CD4-positive, alpha-beta T cell treated with Interferon gamma for 1 hour (primary cell): ENCODE results near the gene TPX2.
"Not testable (repeated sequence)": the region's sequence is repeated elsewhere in the genome, so short reads cannot be mapped to it uniquely, and the experiment has no call there.

Source experiments
- DNase-seq: peaks from one replicate; pipeline ENCODE4 v3.0.0-alpha.2; 2020

Gene TPX2

GRCh38 chr20:31764641-31765305, 25.7 kb downstream of the TPX2 start:
- no peak for DNase-seq

- DNase-seq: no peak
Observed at GRCh38 chr20:31767805-31768204, 28.7 kb downstream of the TPX2 start.

GRCh38 chr20:31769681-31770080, 30.6 kb downstream of the TPX2 start:
- DNase-seq: no peak

- DNase-seq: no peak
Observed at GRCh38 chr20:31770243-31770642, 31.2 kb downstream of the TPX2 start.

- no peak for DNase-seq
Observed at GRCh38 chr20:31774408-31774807, 35.3 kb downstream of the TPX2 start.

GRCh38 chr20:31780839-31781238, 41.7 kb downstream of the TPX2 start:
- DNase-seq: no peak

GRCh38 chr20:31781945-31782344, 42.9 kb downstream of the TPX2 start:
- no peak for DNase-seq

- no peak for DNase-seq
Observed at GRCh38 chr20:31784354-31785044, 45.4 kb downstream of the TPX2 start.

- DNase-seq: no peak
Observed at GRCh38 chr20:31785089-31785488, 46.0 kb downstream of the TPX2 start.

GRCh38 chr20:31788578-31788977, 49.5 kb downstream of the TPX2 start:
- DNase-seq: no peak

- no peak for DNase-seq
Observed at GRCh38 chr20:31790401-31790800, 51.3 kb downstream of the TPX2 start.

GRCh38 chr20:31797364-31797763, 58.3 kb downstream of the TPX2 start:
- DNase-seq: no peak

- no peak for DNase-seq
Observed at GRCh38 chr20:31801508-31801907, 62.4 kb downstream of the TPX2 start.

GRCh38 chr20:31803552-31804291, 64.6 kb downstream of the TPX2 start:
- no peak for DNase-seq

- DNase-seq: no peak
Observed at GRCh38 chr20:31806564-31807355, 67.7 kb downstream of the TPX2 start.

GRCh38 chr20:31808481-31808880, 69.4 kb downstream of the TPX2 start:
- no peak for DNase-seq

- no peak for DNase-seq
Observed at GRCh38 chr20:31809661-31810060, 70.6 kb downstream of the TPX2 start.

GRCh38 chr20:31811198-31811597, 72.1 kb downstream of the TPX2 start:
- DNase-seq: no peak

- DNase-seq: no peak
Observed at GRCh38 chr20:31811796-31812728, 73.0 kb downstream of the TPX2 start.

GRCh38 chr20:31813611-31814010, 74.5 kb downstream of the TPX2 start:
- no peak for DNase-seq

GRCh38 chr20:31814142-31814541, 75.1 kb downstream of the TPX2 start:
- DNase-seq: not testable (repeated sequence)
